Spinal cord (tissue), 10 donors: ENCODE measurements around the gene FAAP100. TPM values are rescaled to one million over a fixed set of nuclear protein-coding genes. Genes with fewer than 3 reads are reported as not detected.

ENCODE experiments used
- DNase-seq, 6 donors: peaks; one replicate each; pipeline versions ENCODE4 v3.0.0 to v3.0.0-alpha.2; 2013 to 2015; ENCODE audit warnings: low spot score in 6 of 6, low read depth in 4 of 6
- H3K27ac ChIP-seq: one replicate; pipeline ENCODE4 v1.5.1; 2013; ENCODE audit warnings: low read depth, low read length, control low read depth
- H3K27me3 ChIP-seq: one replicate; pipeline ENCODE4 v1.6.1; 2013; ENCODE audit warnings: low read length; ENCODE audit not compliant: control insufficient read depth, insufficient read depth
- H3K36me3 ChIP-seq: one replicate; pipeline ENCODE4 v1.6.1; 2013; ENCODE audit warnings: low read length; ENCODE audit not compliant: control insufficient read depth, insufficient read depth
- H3K4me1 ChIP-seq: one replicate; pipeline ENCODE4 v1.6.1; 2013; ENCODE audit warnings: low read length; ENCODE audit not compliant: control insufficient read depth, insufficient read depth
- H3K4me3 ChIP-seq: one replicate; pipeline ENCODE4 v1.5.1; 2013; ENCODE audit warnings: low read depth, low read length, control low read depth
- H3K9me3 ChIP-seq: one replicate; pipeline ENCODE4 v1.6.1; 2013; ENCODE audit warnings: low read length; ENCODE audit not compliant: control insufficient read depth, insufficient read depth
- WGBS: methylation state at CpG from one replicate; pipeline ENCODE4 v1.1.5; 2013; ENCODE audit warnings: missing lambda C conversion rate; ENCODE audit not compliant: insufficient coverage; 5-methylcytosine and 5-hydroxymethylcytosine counted together
- polyA plus RNA-seq, 2 donors: library from polyadenylated mRNA; unstranded; fragments of 120-200 nt; gene quantifications; one replicate each; pipeline ENCODE4 v1.2.1, GENCODE V29; 2013; ENCODE audit not compliant: insufficient read length in 2 of 2
- total RNA-seq, 2 donors: library from RNA; depleted of rRNA in 1 of 2; stranded (reverse); fragments of 120-200 nt in 1 of 2; fragments of >200 nt in 1 of 2; gene quantifications; one replicate each; pipeline versions ENCODE4 v1.2.3 to v1.2.4, GENCODE V29; 2013 to 2014
- donor health status: healthy.

The FAAP100 gene
- total and polyA plus RNA-seq, 4 donors: 16.9 to 70.9 (median 39.2) TPM

DNA sequence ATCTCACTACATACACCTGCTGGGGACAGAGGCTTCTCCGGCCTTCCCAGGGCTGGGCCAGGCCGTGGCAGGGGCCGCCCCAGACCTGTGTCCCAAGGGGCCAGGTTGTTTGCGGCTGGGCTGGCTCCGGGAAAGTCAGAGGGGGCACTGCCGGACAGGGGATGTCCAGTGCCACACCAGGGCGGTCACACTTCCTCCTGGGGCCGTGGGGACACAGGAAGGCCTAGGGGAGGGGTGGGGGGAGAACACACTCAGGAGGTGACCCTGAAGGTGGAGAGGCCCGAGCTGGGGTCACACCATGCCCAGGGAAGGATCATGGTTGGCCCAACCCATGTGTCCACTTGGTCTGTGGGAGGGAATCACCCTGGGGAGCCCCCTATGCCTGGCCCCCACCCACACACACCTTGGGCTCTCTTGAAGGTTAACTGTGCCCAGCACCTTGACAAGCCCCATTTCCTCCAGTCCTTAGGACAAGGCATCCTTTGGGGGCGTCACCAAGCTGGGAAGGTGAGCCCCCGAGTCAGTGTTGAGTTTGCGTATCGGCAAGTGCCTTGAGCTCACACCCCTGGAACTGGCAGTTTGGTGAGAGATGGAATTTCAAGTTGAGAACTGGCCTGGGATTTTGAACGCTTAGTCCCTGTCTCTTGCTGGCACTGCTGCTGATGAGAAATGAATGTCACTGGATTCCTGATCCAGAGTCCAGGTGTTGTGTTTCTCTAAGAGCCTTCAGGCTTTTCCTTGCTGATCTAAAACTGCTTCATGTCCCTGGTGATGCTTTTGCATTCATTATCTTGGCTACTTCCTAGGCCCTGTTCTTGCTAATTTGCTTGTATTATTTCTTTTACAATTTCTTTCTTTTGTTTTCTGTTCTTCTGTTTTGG, 31.9 kb downstream of the FAAP100 start:
- Histone ChIP-seq H3K27me3 (peaks cover 28% of the 10 kb centered on the region), H3K4me1 (peaks cover 71% of the 10 kb centered on the region), H3K4me3 (no peak overlapping the region), H3K36me3 (peaks cover 14% of the 10 kb centered on the region), H3K27ac (no peak overlapping the region), H3K9me3 (no peaks in the 10 kb centered on the region)
- WGBS: 60% methylated on average over 14 of the region's 14 CpGs
- peak in 1 of 6 donors; percentile 18 for DNase-seq

- DNase-seq: peak in 1 of 6 donors; percentile 64
- Histone ChIP-seq H3K36me3 (peaks cover 14% of the 10 kb centered on the region), H3K4me1 (peaks cover 69% of the 10 kb centered on the region), H3K4me3 (no peak overlapping the region), H3K27me3 (peaks cover 28% of the 10 kb centered on the region), H3K9me3 (no peaks in the 10 kb centered on the region), H3K27ac (no peak overlapping the region)
- 4% methylated on average over 61 of the region's 61 CpGs for WGBS
Observed at GRCh38 chr17:81519284-81520020, 32.7 kb downstream of the FAAP100 start.

GRCh38 chr17:81518785-81519283, 33.3 kb downstream of the FAAP100 start:
- H3K27ac ChIP-seq: no peak overlapping the region

GRCh38 chr17:81518113-81518784, 33.9 kb downstream of the FAAP100 start:
- Histone ChIP-seq H3K36me3 (peaks cover 14% of the 10 kb centered on the region), H3K4me1 (peaks cover 69% of the 10 kb centered on the region), H3K9me3 (no peaks in the 10 kb centered on the region), H3K4me3 (no peak overlapping the region), H3K27me3 (peaks cover 28% of the 10 kb centered on the region), H3K27ac (no peak overlapping the region)
- WGBS: 28% methylated on average over 23 of the region's 24 CpGs
- no peak for DNase-seq

More at GRCh38 chr17:81518785-81519283, 33.3 kb downstream of the FAAP100 start:
- H3K27me3 ChIP-seq: peaks cover 28% of the 10 kb centered on the region
- DNase-seq: no peak
- peaks cover 14% of the 10 kb centered on the region for H3K36me3 ChIP-seq
- peaks cover 69% of the 10 kb centered on the region for H3K4me1 ChIP-seq
- H3K4me3 ChIP-seq: no peak overlapping the region
- H3K9me3 ChIP-seq: no peaks in the 10 kb centered on the region
- WGBS: 4% methylated on average over 47 of the region's 47 CpGs

DNA sequence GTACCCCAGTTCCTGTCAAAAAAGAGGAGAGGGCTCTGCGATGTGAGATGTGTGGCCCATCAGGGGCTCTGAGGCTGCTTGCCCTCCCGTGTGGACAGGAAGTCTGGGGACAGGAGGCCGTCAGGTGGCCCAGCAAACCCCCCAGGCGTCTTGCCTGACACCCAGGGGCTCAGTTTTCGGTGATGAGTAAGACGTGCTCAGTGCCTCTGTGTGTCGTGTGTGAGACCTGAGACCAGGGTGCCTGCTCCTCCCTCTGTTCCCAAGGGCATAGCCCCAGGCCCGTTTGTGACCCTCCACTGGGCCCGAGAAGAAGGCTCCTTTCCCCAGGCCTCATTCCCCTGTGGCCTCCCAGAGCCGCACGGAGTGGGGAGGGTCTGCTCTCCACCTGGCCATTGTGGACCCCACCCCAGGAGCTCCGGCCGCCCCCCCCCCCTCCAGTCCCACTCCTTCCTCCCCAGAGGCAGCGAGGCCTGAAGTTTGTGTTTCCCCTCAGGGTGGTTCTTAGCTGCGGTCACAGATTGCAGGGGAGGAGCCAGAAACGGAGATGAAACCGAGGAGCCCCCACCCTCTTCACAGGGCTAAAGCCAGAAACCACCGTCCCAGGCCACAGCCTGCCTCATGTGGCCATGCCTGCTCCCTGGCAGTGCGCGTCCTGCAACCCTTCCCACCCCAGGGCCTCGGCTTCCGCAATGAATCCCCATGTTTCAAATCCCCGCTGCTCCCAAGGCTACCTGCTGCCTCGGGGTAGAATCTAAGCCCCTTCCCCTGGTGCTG, 34.6 kb downstream of the FAAP100 start:
- Histone ChIP-seq H3K4me3 (no peak overlapping the region), H3K9me3 (no peaks in the 10 kb centered on the region), H3K4me1 (peaks cover 64% of the 10 kb centered on the region), H3K27me3 (peaks cover 28% of the 10 kb centered on the region), H3K36me3 (peaks cover 14% of the 10 kb centered on the region), H3K27ac (no peak overlapping the region)
- DNase-seq: no peak
- 64% methylated on average over 19 of the region's 24 CpGs for WGBS

DNA sequence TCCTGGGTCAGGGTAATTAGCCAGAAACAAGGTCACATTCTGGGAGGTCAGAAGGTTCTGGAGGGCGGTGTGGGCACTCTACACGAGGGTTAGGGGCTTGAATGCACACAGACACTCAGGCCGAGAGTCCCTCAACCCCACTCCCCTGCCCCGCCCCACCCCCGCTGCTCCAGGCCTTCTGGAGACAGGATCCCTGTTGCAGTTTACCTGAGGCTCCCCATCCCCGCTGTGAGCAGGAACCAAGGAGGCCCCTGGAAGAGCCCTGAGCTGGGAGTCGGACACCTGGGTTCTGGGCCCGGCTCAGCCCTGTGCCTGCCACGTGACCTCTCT, 35.2 kb downstream of the FAAP100 start:
- no peak for DNase-seq
- Histone ChIP-seq H3K9me3 (no peaks in the 10 kb centered on the region), H3K27me3 (peaks cover 28% of the 10 kb centered on the region), H3K4me3 (no peak overlapping the region), H3K27ac (no peak overlapping the region), H3K4me1 (peaks cover 62% of the 10 kb centered on the region), H3K36me3 (peaks cover 18% of the 10 kb centered on the region)
- WGBS: 95% methylated on average over 9 of the region's 9 CpGs

DNA sequence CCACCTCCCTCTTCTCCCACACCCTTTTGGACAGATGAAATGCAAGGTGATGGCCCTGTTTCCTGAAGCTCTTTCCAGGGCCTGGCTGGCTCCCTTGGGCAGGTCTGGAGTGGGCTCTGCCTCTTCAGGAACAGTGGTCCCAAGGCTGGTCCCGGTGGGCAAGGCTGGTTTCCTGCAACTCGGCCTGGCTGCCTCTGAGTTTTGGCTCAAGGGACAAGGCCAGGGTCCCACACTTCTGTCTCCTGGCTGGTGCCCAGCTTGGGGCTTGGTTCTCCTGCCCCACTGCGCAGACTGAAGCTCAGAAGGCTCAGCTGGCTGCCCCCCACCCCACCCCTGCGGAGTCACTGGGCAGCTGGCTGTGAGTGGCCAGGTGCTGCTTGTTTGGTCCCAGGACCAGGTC, 35.7 kb downstream of the FAAP100 start:
- Histone ChIP-seq H3K27ac (no peak overlapping the region), H3K4me1 (peaks cover 62% of the 10 kb centered on the region)

DNA sequence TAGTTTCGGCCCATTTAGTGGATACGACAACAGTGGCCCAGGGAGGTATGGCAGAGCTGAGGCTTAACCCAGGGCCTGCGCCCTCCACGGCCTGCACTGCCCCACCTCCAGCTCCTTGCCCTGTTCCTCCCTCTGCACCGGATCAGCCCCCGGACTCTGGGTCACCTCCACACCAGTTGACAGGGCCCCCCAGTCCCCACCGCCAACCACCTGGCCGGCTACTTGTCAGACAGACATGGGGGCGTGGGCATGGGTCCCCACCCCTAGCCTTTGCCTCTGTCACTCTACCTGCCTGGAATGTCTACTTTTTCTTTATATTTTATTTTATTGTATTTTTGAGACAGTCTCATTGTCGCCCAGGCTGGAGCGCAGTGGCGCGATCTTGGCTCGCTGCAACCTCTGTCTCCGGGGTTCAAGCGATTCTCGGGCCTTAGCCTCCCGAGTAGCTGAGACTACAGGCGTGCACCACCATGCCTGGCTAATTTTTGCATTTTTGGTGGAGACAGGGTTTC, 36.6 kb downstream of the FAAP100 start:
- WGBS: 72% methylated on average over 14 of the region's 19 CpGs
- Histone ChIP-seq H3K4me1 (peaks cover 62% of the 10 kb centered on the region), H3K9me3 (no peaks in the 10 kb centered on the region), H3K27ac (peak overlapping the region; percentile 99), H3K36me3 (peaks cover 32% of the 10 kb centered on the region), H3K27me3 (peaks cover 27% of the 10 kb centered on the region), H3K4me3 (peak overlapping the region; percentile 78)
- no peak for DNase-seq

More for the DNA sequence above, 35.7 kb downstream of the FAAP100 start:
- Histone ChIP-seq H3K4me3 (no peak overlapping the region), H3K36me3 (peaks cover 23% of the 10 kb centered on the region), H3K27me3 (peaks cover 28% of the 10 kb centered on the region), H3K9me3 (no peaks in the 10 kb centered on the region)
- DNase-seq: no peak
- 82% methylated on average over 4 of the region's 4 CpGs for WGBS
